IMR-90 (cell line): ENCODE measurements around the gene VSIG10L2. TPM values are rescaled to one million over a fixed set of nuclear protein-coding genes. Genes with fewer than 3 reads are reported as not detected.

Experiments used
- ATAC-seq: fragments of 200-7000 bp; cut with Tn5 transposase; 2 replicates; pipeline ENCODE4 v1.9.1; 2020; ENCODE audit warnings: low read depth, mild to moderate bottlenecking, moderate library complexity
- BruUV-seq: library from RNA; stranded (reverse); fragments of 400-500 nt; replicated peaks from 2 replicates; lab custom pipeline; 2021; lab: Mats Ljungman, UMichigan
- CTCF ChIA-PET: fragments of 300-600 bp; formaldehyde crosslinking; extraction: SDS; loops from one replicate; lab custom pipeline; 2021; ENCODE audit warnings: antibody characterized with exemption; lab: Yijun Ruan, JAX
- POLR2A ChIA-PET: fragments of 300-600 bp; sonication (Branson Sonifier 250); formaldehyde crosslinking; loops from one replicate; lab custom pipeline; 2022; ENCODE audit warnings: antibody characterized with exemption; ENCODE audit not compliant: unreplicated experiment; lab: Charles Lee
- DNase-seq: peaks from one replicate; pipeline ENCODE4 v3.0.0; 2013
- H2AFZ ChIP-seq: replicated peaks from 2 replicates; pipeline ENCODE3; 2013; ENCODE audit warnings: low read length, mild to moderate bottlenecking; ENCODE audit not compliant: poor library complexity
- H2AK5ac ChIP-seq: 2 replicates; pipeline ENCODE4 v1.6.1; 2013; ENCODE audit warnings: low read depth, low read length, inconsistent platforms
- H2AK9ac ChIP-seq: replicated peaks from 2 replicates; pipeline ENCODE3; 2013; ENCODE audit warnings: mild to moderate bottlenecking, low read depth, low read length, moderate library complexity; ENCODE audit not compliant: poor library complexity
- H2BK120ac ChIP-seq: 2 replicates; pipeline ENCODE4 v1.6.1; 2013; ENCODE audit warnings: low read depth, low read length, inconsistent platforms
- H2BK15ac ChIP-seq: 3 replicates; pipeline ENCODE4 v1.6.1; 2013; ENCODE audit warnings: low read depth, low read length, inconsistent platforms
- H2BK20ac ChIP-seq: 2 replicates; pipeline ENCODE4 v1.6.1; 2013; ENCODE audit warnings: low read depth, mild to moderate bottlenecking, inconsistent platforms, low read length, moderate library complexity
- H2BK5ac ChIP-seq: 2 replicates; pipeline ENCODE4 v1.6.1; 2013; ENCODE audit warnings: mild to moderate bottlenecking, low read depth, low read length, inconsistent platforms; ENCODE audit not compliant: poor library complexity, severe bottlenecking
- H3K14ac ChIP-seq: replicated peaks from 2 replicates; pipeline ENCODE4 v1.6.1; 2013; ENCODE audit warnings: low read depth, low read length, inconsistent platforms
- H3K18ac ChIP-seq: 2 replicates; pipeline ENCODE4 v1.6.1; 2013; ENCODE audit warnings: low read depth, low read length, control low read depth
- H3K23ac ChIP-seq: 2 replicates; pipeline ENCODE4 v1.6.1; 2013; ENCODE audit warnings: low read depth, low read length, inconsistent platforms
- H3K27ac ChIP-seq: 2 replicates; pipeline ENCODE4 v1.5.1; 2013; ENCODE audit warnings: mild to moderate bottlenecking, control low read depth, low read length; ENCODE audit not compliant: insufficient read depth
- H3K27me3 ChIP-seq: 2 replicates; pipeline ENCODE4 v1.6.1; 2013; ENCODE audit warnings: low read length; ENCODE audit not compliant: control insufficient read depth, insufficient read depth
- H3K36me3 ChIP-seq: 2 replicates; pipeline ENCODE4 v1.6.1; 2013; ENCODE audit warnings: low read length, mixed read lengths; ENCODE audit not compliant: control insufficient read depth, insufficient read depth
- H3K4ac ChIP-seq: 2 replicates; pipeline ENCODE4 v1.6.1; 2013; ENCODE audit warnings: low read depth, low read length, inconsistent platforms
- H3K4me1 ChIP-seq: 2 replicates; pipeline ENCODE4 v1.6.1; 2013; ENCODE audit warnings: low read length, mixed read lengths; ENCODE audit not compliant: control insufficient read depth, insufficient read depth
- H3K4me2 ChIP-seq: 2 replicates; pipeline ENCODE4 v1.6.1; 2013; ENCODE audit warnings: low read depth, mild to moderate bottlenecking, control low read depth, low read length, moderate library complexity
- H3K4me3 ChIP-seq: 2 replicates; pipeline ENCODE4 v1.5.1; 2013; ENCODE audit warnings: low read depth, mild to moderate bottlenecking, control low read depth, low read length, moderate library complexity; ENCODE audit not compliant: insufficient read depth
- H3K56ac ChIP-seq: 2 replicates; pipeline ENCODE4 v1.6.1; 2013; ENCODE audit warnings: low read length, inconsistent platforms; ENCODE audit not compliant: insufficient read depth; ENCODE audit errors: extremely low read depth
- H3K79me1 ChIP-seq, 2 experiments: 2 replicates each; pipeline ENCODE4 v1.6.1; 2013; ENCODE audit warnings: low read length in 2 of 2, inconsistent platforms in 1 of 2, low read depth in 1 of 2
- H3K9ac ChIP-seq: 2 replicates; pipeline ENCODE4 v1.6.1; 2013; ENCODE audit warnings: low read depth, low read length, control low read depth
- H3K9me1 ChIP-seq: 2 replicates; pipeline ENCODE4 v1.6.1; 2013; ENCODE audit warnings: low read length, inconsistent platforms; ENCODE audit not compliant: insufficient read depth
- H3K9me3 ChIP-seq: 2 replicates; pipeline ENCODE4 v1.6.1; 2013; ENCODE audit warnings: low read length; ENCODE audit not compliant: control insufficient read depth, insufficient read depth
- H4K20me1 ChIP-seq: 2 replicates; pipeline ENCODE4 v1.6.1; 2013; ENCODE audit warnings: low read length, inconsistent platforms; ENCODE audit not compliant: insufficient read depth
- H4K5ac ChIP-seq: 2 replicates; pipeline ENCODE4 v1.6.1; 2013; ENCODE audit warnings: mild to moderate bottlenecking, low read depth, low read length, control low read depth
- H4K8ac ChIP-seq, 2 experiments: 2 replicates each; pipeline ENCODE4 v1.6.1; 2013; ENCODE audit warnings: low read depth in 2 of 2, low read length in 2 of 2, control low read depth in 1 of 2, inconsistent platforms in 1 of 2
- H4K91ac ChIP-seq: 2 replicates; pipeline ENCODE4 v1.6.1; 2013; ENCODE audit warnings: low read depth, low read length, inconsistent platforms; ENCODE audit not compliant: insufficient read depth
- CHD1 ChIP-seq: IDR thresholded peaks from 2 replicates; pipeline ENCODE4 v1.6.1; 2012; ENCODE audit warnings: low read depth, low read length, improper control_type of control experiment
- MXI1 ChIP-seq: IDR thresholded peaks from 2 replicates; pipeline ENCODE4 v1.6.1; 2012; ENCODE audit warnings: low read depth, mild to moderate bottlenecking, low read length, moderate library complexity, borderline replicate concordance
- POLR2A ChIP-seq: IDR thresholded peaks from 2 replicates; pipeline ENCODE4 v1.6.1; 2012; ENCODE audit warnings: mild to moderate bottlenecking, low read depth, low read length
- RAD21 ChIP-seq: IDR thresholded peaks from 2 replicates; pipeline ENCODE4 v1.6.1; 2012; ENCODE audit warnings: low read length, improper control_type of control experiment
- RCOR1 ChIP-seq: IDR thresholded peaks from 2 replicates; pipeline ENCODE4 v1.6.1; 2012; ENCODE audit warnings: mild to moderate bottlenecking, low read length, improper control_type of control experiment; ENCODE audit not compliant: insufficient replicate concordance
- RFX5 ChIP-seq: IDR thresholded peaks from 2 replicates; pipeline ENCODE4 v1.8.0; 2012; ENCODE audit warnings: low read depth, mild to moderate bottlenecking, low read length, moderate library complexity
- SMC3 ChIP-seq: fragments of 150-350 bp; IDR thresholded peaks from 2 replicates; pipeline ENCODE4 v1.6.1; 2016; ENCODE audit warnings: low read depth, mild to moderate bottlenecking, antibody characterized with exemption, low read length, moderate library complexity
- WGBS, 2 experiments: methylation state at CpG; one replicate each; pipeline versions ENCODE4 v1.1.5 to v1.1.7; 2013; ENCODE audit warnings: missing lambda C conversion rate in 2 of 2; ENCODE audit not compliant: insufficient read length in 1 of 2; ENCODE audit errors: extremely low coverage in 2 of 2; 5-methylcytosine and 5-hydroxymethylcytosine counted together
- dilution Hi-C: fragments of 300-500 bp; cut with HindIII; formaldehyde crosslinking; loops from one replicate; pipeline ENCODE4 v1.14.3; 2018; ENCODE audit warnings: low sequenced_read_pairs; ENCODE audit not compliant: unreplicated experiment
- in situ Hi-C: fragments of 300-500 bp; cut with MboI; formaldehyde crosslinking; loops from 3 replicates; pipeline ENCODE4 v1.14.3; 2019; ENCODE audit warnings: low sequenced_read_pairs, inconsistent platforms, mixed read lengths
- intact Hi-C: fragments of 100-400 bp; cut with micrococcal nuclease; formaldehyde crosslinking; loops from 2 replicates; pipeline ENCODE4 v1.10.0; 2022
- polyA plus RNA-seq, 3 experiments: library from polyadenylated mRNA; depleted of rRNA; stranded (reverse); fragments of >200 nt; gene quantifications; 2 replicates each; pipeline ENCODE4 v1.2.3, GENCODE V29; 2012; ENCODE audit warnings: low replicate concordance in 1 of 3
- total RNA-seq: library from RNA; depleted of rRNA; stranded (reverse); fragments of >200 nt; gene quantifications from 2 replicates; pipeline ENCODE4 v1.2.3, GENCODE V29; 2012

Gene VSIG10L2
- total and polyA plus RNA-seq, 2 of the 4 experiments (the other 2 are of a cell fraction) = under 0.01 TPM; not detected in 1

GRCh38 chr11:125938418-125938817, 7.4 kb upstream of the VSIG10L2 start:
- in situ Hi-C loops = no loop called here
- no peak for DNase-seq
- POLR2A ChIA-PET = no interaction called here

More at GRCh38 chr11:125938418-125938817, 7.4 kb upstream of the VSIG10L2 start:
- dilution Hi-C loops = no loop called here
- Histone ChIP-seq H4K91ac (no peak overlapping the region), H3K36me3 (no peaks in the 10 kb centered on the region), H3K79me1 (no peaks in the 10 kb centered on the region), H3K27me3 (peaks cover 23% of the 10 kb centered on the region), H2BK15ac (no peak overlapping the region), H3K27ac (no peak overlapping the region), H3K9ac (no peak overlapping the region), H3K4me2 (no peak overlapping the region), H4K5ac (no peak overlapping the region), H3K9me3 (no peaks in the 10 kb centered on the region), H4K20me1 (no peaks in the 10 kb centered on the region), H3K4me1 (no peaks in the 10 kb centered on the region; the same call in 1 of the 2 replicates), H3K56ac (no peak overlapping the region), H3K18ac (no peak overlapping the region), H3K14ac (no peak overlapping the region), H4K8ac (no peak overlapping the region), H2BK120ac (no peak overlapping the region), H3K9me1 (no peaks in the 10 kb centered on the region), H2AFZ (no peak overlapping the region), H3K23ac (no peak overlapping the region), H3K4ac (no peak overlapping the region), H2AK5ac (no peak overlapping the region), H2AK9ac (no peak overlapping the region), H3K4me3 (no peak overlapping the region), H2BK20ac (no peak overlapping the region), H2BK5ac (no peak overlapping the region)
- WGBS, 2 experiments = 73% methylated on average over 3 of the region's 5 CpGs; no CpG with 5 or more reads in 1 of the 2 experiments
- BruUV-seq = no TSS peak
- CTCF ChIA-PET = no interaction called here
- TF ChIP-seq RFX5 (no peak), POLR2A (no peak), RAD21 (no peak), SMC3 (no peak), CHD1 (no peak), MXI1 (no peak), RCOR1 (no peak)
- ATAC-seq = no peak
- intact Hi-C loops = no loop called here
